GM23338 (cell line): Measurements from ENCODE around the gene NEURL3. TPM values are rescaled to one million over a fixed set of nuclear protein-coding genes. Genes with fewer than 3 reads are reported as not detected.

ENCODE experiments used
- ATAC-seq: fragments of 200-7000 bp; cut with Tn5 transposase; 3 replicates; pipeline ENCODE4 v1.9.1; 2020
- DNase-seq: peaks from one replicate; pipeline ENCODE4 v3.0.0-alpha.2; 2015; ENCODE audit warnings: low spot score
- H2AFZ ChIP-seq: fragments of 200-600 bp; sonication (generic); 2 replicates; pipeline ENCODE4 v1.8.0; 2016; ENCODE audit warnings: antibody characterized with exemption, mild to moderate bottlenecking, moderate library complexity
- H3F3A ChIP-seq: fragments of 200-600 bp; sonication (generic); replicated peaks from 2 replicates; pipeline ENCODE4 v1.8.0; 2017; ENCODE audit warnings: antibody characterized with exemption, mixed run types, low read depth
- H3K27ac ChIP-seq: fragments of 200-600 bp; sonication (generic); 2 replicates; pipeline ENCODE4 v1.6.1; 2016; ENCODE audit warnings: low read depth
- H3K27me3 ChIP-seq: fragments of 200-600 bp; sonication (generic); 2 replicates; pipeline ENCODE4 v1.8.0; 2016; ENCODE audit warnings: mild to moderate bottlenecking, mixed run types, moderate library complexity; ENCODE audit not compliant: insufficient read depth
- H3K36me3 ChIP-seq: fragments of 200-600 bp; sonication (generic); 2 replicates; pipeline ENCODE4 v1.8.0; 2016; ENCODE audit warnings: mild to moderate bottlenecking; ENCODE audit not compliant: insufficient read depth
- H3K4me1 ChIP-seq: fragments of 200-600 bp; sonication (generic); 2 replicates; pipeline ENCODE4 v1.8.0; 2016; ENCODE audit warnings: mild to moderate bottlenecking, moderate library complexity; ENCODE audit not compliant: insufficient read depth
- H3K4me2 ChIP-seq: fragments of 200-600 bp; sonication (generic); 2 replicates; pipeline ENCODE4 v1.7.1; 2017; ENCODE audit warnings: mixed run types
- H3K4me3 ChIP-seq: fragments of 200-600 bp; sonication (generic); 2 replicates; pipeline ENCODE4 v1.6.1; 2016; ENCODE audit warnings: mixed run types
- H3K79me2 ChIP-seq: fragments of 200-600 bp; sonication (generic); replicated peaks from 2 replicates; pipeline ENCODE4 v1.8.0; 2017; ENCODE audit warnings: mild to moderate bottlenecking; ENCODE audit not compliant: insufficient read depth
- H3K9me2 ChIP-seq: fragments of 200-600 bp; sonication (generic); 2 replicates; pipeline ENCODE4 v1.8.0; 2017; ENCODE audit not compliant: insufficient read depth
- H4K20me1 ChIP-seq: fragments of 200-600 bp; sonication (generic); replicated peaks from 2 replicates; pipeline ENCODE4 v1.8.0; 2017; ENCODE audit warnings: mild to moderate bottlenecking; ENCODE audit not compliant: insufficient read depth
- H3K27ac Mint-ChIP-seq: 2 replicates; pipeline ENCODE4 v1.8.0; 2020; ENCODE audit warnings: inconsistent platforms, mild to moderate bottlenecking, moderate library complexity, mixed read lengths
- H3K27me3 Mint-ChIP-seq: 3 replicates; pipeline ENCODE4 v1.8.0; 2022; ENCODE audit warnings: low read depth, mild to moderate bottlenecking, moderate library complexity, mixed read lengths, inconsistent platforms; ENCODE audit not compliant: insufficient read depth, poor library complexity
- H3K36me3 Mint-ChIP-seq: 3 replicates; pipeline ENCODE4 v1.8.0; 2021; ENCODE audit warnings: low read depth, mild to moderate bottlenecking, inconsistent platforms, moderate library complexity, mixed read lengths
- H3K4me1 Mint-ChIP-seq: 3 replicates; pipeline ENCODE4 v1.8.0; 2020; ENCODE audit warnings: mild to moderate bottlenecking, inconsistent platforms, mixed read lengths
- H3K4me3 Mint-ChIP-seq: 3 replicates; pipeline ENCODE4 v1.8.0; 2021; ENCODE audit warnings: moderate library complexity, mild to moderate bottlenecking, inconsistent platforms, mixed read lengths
- H3K9me3 Mint-ChIP-seq: 3 replicates; pipeline ENCODE4 v1.8.0; 2020; ENCODE audit warnings: moderate library complexity, mild to moderate bottlenecking, inconsistent platforms, mixed read lengths
- CREB1 ChIP-seq: fragments of 250-450 bp; sonication (Bioruptor Pico); IDR thresholded peaks from 2 replicates; pipeline ENCODE4 v1.5.0; 2020; ENCODE audit warnings: low read depth, mild to moderate bottlenecking, moderate library complexity
- CTCF ChIP-seq, 2 experiments: fragments of 200-600 bp in 1 of 2; sonication (generic) in 1 of 2; conservative IDR thresholded peaks; 2 replicates each; pipeline versions ENCODE4 v1.5.1 to v1.6.1; 2016 to 2017; ENCODE audit warnings: antibody characterized with exemption in 2 of 2, low read depth in 2 of 2, mild to moderate bottlenecking in 2 of 2, moderate library complexity in 1 of 2
- EZH2 ChIP-seq: fragments of 200-600 bp; sonication (generic); IDR thresholded peaks from one replicate; pipeline ENCODE4 v1.8.0; 2017; ENCODE audit warnings: antibody characterized with exemption, mild to moderate bottlenecking, low read depth; ENCODE audit not compliant: unreplicated experiment
- POLR2AphosphoS5 ChIP-seq: IDR thresholded peaks from 2 replicates; pipeline ENCODE4 v1.6.1; 2016; ENCODE audit warnings: antibody characterized with exemption, low read depth
- ZNF462 ChIP-seq: fragments of 250-450 bp; sonication (Bioruptor Pico); IDR thresholded peaks from 2 replicates; pipeline ENCODE4 v1.5.0; 2020; ENCODE audit warnings: mild to moderate bottlenecking, moderate library complexity
- polyA plus RNA-seq: library from polyadenylated mRNA; unstranded; fragments of >200 nt; fragmentation: Nextera tagmentation; extraction: Ambion mirVana; gene quantifications from 2 replicates; pipeline ENCODE4 v1.2.1, GENCODE V29; 2016
- total RNA-seq: library from RNA; depleted of rRNA; stranded (reverse); fragments of >200 nt; shearing (Covaris generic); gene quantifications from 2 replicates; pipeline ENCODE4 v1.2.3, GENCODE V29; 2014

NEURL3 gene
- total and polyA plus RNA-seq, 2 experiments from 2014 or later = 0.21 TPM; not detected in 1

- TF ChIP-seq ZNF462 (CRISPR knock-in tag) = no peak
Measured at GRCh38 chr2:96548558-96549465, 43.7 kb upstream of the NEURL3 start (continued).

- Histone ChIP-seq H3K4me1 (peaks cover 11% of the 10 kb centered on the region), H3K27me3 (no peaks in the 10 kb centered on the region), H3K4me3 (peak overlapping the region; percentile 34; the same call in 1 of the 2 replicates), H4K20me1 (no peaks in the 10 kb centered on the region), H3F3A (peaks cover 8% of the 10 kb centered on the region; the same call in 1 of the 2 replicates), H3K79me2 (no peaks in the 10 kb centered on the region), H3K9me2 (peaks cover 10% of the 10 kb centered on the region; the same call in 1 of the 2 replicates), H3K4me2 (peak overlapping the region; percentile 50), H3K36me3 (no peaks in the 10 kb centered on the region), H3K27ac (peak overlapping the region; percentile 3; the same call in 1 of the 2 replicates), H2AFZ (no peak overlapping the region)
- DNase-seq = peak; percentile 60
- H3K27ac Mint-ChIP-seq = peak overlapping the region; percentile 93
- ATAC-seq = peak; percentile 18
- TF ChIP-seq EZH2 = no peak
- no peak for TF ChIP-seq CREB1 (CRISPR knock-in tag)
- TF ChIP-seq POLR2AphosphoS5 = no peak
- TF ChIP-seq CTCF (conservative IDR thresholded peaks at IDR 0.05; ENCODE audit: low read depth in 2 of 2) = peak; percentile 25 to 41; a peak in 2 of 4 replicates
- peaks cover 23% of the 10 kb centered on the region for H3K4me1 Mint-ChIP-seq
- peaks cover 22% of the 10 kb centered on the region for H3K36me3 Mint-ChIP-seq
- peaks cover 9% of the 10 kb centered on the region for H3K27me3 Mint-ChIP-seq
- peaks cover 8% of the 10 kb centered on the region; the same call in 2 of the 3 replicates for H3K9me3 Mint-ChIP-seq
- peak overlapping the region; percentile 40 for H3K4me3 Mint-ChIP-seq
Measured at GRCh38 chr2:96547731-96548171, 42.6 kb upstream of the NEURL3 start.
